ENCODE measurements around the gene DMXL2.
"Not testable (repeated sequence)": the region's sequence is repeated elsewhere in the genome, so short reads cannot be mapped to it uniquely, and the experiment has no call there.

DMXL2 gene

DNA sequence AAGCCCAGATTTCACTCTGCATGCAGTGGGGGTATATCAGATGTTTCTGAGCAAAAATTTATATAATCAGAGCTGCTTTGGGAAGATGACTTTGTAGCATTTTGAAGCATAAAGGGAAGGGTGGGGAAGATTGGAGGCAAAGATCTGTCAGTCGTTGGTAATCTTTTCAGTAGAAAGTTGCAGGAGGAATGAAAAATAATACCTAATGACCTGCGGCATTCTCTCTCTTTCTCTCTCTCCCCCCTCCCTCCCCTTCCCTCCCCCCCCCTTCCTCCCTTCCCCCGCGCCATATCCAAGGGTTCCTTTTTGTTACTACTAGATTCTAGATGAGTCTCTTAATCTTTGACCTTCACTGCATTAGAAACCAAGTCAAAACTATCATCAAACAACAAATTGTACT, 1.5 kb upstream of the DMXL2 start:
- no peak for DNase-seq (ENCODE audit: low read depth)

- DNase-seq (ENCODE audit: low read depth) = no peak
Observed at GRCh38 chr15:51623386-51623938, 891 bp upstream of the DMXL2 start.

GRCh38 chr15:51621936-51622603, 501 bp downstream of the DMXL2 start:
- no peak for DNase-seq (ENCODE audit: low read depth)

GRCh38 chr15:51621155-51621765, 1.3 kb downstream of the DMXL2 start:
- DNase-seq (ENCODE audit: low read depth) = no peak

GRCh38 chr15:51620641-51621040, 1.9 kb downstream of the DMXL2 start:
- DNase-seq (ENCODE audit: low read depth) = no peak

- no peak for DNase-seq (ENCODE audit: low read depth)
Observed at GRCh38 chr15:51620122-51620521, 2.4 kb downstream of the DMXL2 start.

GRCh38 chr15:51619331-51620035, 3.1 kb downstream of the DMXL2 start:
- no peak for DNase-seq (ENCODE audit: low read depth)

DNA sequence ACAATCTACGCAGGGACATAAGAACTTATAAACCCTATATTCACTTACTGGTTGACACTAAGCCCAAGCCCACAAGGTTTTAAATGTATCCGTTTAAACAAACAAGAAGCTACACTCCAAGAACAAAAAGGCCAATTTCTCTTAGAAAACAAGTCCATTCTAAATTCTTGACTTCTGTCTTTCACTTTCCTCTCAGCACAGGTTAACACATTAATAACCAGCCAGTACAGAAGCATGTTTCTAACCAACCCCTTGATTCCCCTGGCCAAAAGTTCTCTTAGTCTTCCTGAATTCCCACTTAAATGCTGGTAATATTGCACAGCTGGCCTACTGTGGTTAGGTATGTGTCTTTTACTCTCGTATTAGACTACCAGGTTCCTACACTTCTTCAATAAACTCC, 4.7 kb downstream of the DMXL2 start:
- DNase-seq (ENCODE audit: low read depth) = no peak

DNA sequence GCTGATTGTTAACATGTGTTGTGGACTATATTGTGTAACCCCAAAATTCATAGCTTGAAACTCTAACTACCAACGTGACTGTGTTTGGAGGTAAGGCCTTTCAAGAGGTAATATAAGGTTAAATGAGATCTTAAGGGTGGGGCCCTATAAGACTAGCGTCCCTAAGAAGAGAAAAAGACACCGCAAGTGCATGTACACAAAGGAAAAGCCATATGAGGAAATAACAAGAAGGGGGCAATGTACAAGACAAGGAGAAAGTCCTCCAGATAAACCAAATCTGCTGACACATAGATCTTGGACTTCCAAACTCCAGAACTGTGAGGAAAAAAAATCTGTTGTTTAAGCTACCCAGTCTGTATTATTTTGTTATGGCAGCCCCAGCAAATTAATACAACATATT, 8.6 kb downstream of the DMXL2 start:
- DNase-seq (ENCODE audit: low read depth) = no peak

- DNase-seq (ENCODE audit: low read depth) = not testable (repeated sequence)
Observed at GRCh38 chr15:51612669-51613068, 9.9 kb downstream of the DMXL2 start.

DNA sequence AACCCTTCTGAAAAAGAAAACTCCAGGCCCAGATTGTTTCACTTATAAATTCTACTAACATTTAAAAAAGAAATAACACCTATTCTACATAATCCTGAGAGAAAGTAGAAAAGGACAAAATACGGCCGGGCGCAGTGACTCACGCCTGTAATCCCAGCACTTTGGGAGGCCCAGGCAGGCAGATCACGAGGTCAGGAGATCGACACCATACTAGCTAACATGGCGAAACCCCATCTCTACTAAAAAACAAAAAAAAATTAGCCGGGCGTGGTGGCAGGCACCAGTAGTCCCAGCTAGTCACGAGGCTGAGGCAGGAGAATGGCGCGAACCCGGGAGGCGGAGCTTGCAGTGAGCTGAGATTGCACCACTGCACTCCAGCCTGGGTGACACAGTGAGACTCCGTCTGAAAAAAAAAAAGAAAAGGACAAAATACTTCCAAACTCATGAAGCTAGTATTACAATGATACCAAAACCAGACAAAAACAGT, 19.1 kb downstream of the DMXL2 start:
- DNase-seq (ENCODE audit: low read depth) = not testable (repeated sequence)

- DNase-seq (ENCODE audit: low read depth) = no peak
Observed at GRCh38 chr15:51603002-51603401, 19.6 kb downstream of the DMXL2 start.

DNA sequence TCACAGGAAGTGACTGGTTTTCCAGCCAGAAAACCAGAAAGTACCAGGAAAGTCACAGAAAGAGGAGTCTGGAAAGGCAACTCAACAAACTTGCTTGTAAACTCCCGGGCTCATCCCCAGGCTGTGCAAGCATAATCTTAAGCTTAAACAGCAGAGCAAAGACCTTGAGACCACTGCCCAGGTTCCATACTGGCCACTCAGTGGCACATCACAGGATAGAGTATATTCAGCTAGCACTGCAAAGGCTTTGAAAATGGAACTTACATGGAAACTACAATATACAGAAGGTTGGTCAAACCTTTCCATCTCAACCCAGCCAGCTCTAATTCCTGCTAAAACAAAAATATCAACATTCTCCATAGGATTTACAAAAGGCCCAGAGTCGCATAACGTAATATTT, 20.1 kb downstream of the DMXL2 start:
- no peak for DNase-seq (ENCODE audit: low read depth)

GRCh38 chr15:51601801-51602200, 20.8 kb downstream of the DMXL2 start:
- no peak for DNase-seq (ENCODE audit: low read depth)

GRCh38 chr15:51600114-51600513, 22.5 kb downstream of the DMXL2 start:
- DNase-seq (ENCODE audit: low read depth) = no peak

- no peak for DNase-seq (ENCODE audit: low read depth)
Observed at GRCh38 chr15:51589881-51590568, 32.5 kb downstream of the DMXL2 start.

GRCh38 chr15:51588966-51589365, 33.6 kb downstream of the DMXL2 start:
- DNase-seq (ENCODE audit: low read depth) = no peak

DNA sequence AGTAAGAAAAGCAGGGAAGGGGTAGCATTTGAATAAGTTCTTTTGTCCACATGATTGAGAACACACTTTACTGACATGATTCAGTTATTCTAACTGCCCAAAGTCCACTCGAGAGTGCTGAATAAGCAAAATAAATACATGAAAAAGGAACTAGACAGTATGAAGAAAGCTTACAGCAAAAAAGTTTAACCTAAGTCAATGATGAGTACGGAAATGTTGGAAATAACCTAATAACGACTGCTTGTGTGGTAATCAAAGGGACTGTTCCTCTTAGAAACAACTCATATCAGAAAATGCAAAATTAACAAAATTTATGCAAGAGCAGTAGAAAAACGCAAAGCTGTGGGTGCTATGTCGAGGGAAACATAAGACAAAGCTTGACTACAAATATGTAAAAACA, 36.6 kb downstream of the DMXL2 start:
- DNase-seq (ENCODE audit: low read depth) = no peak

GRCh38 chr15:51580982-51581381, 41.6 kb downstream of the DMXL2 start:
- no peak for DNase-seq (ENCODE audit: low read depth)

GRCh38 chr15:51580385-51580784, 42.2 kb downstream of the DMXL2 start:
- no peak for DNase-seq (ENCODE audit: low read depth)

GRCh38 chr15:51579012-51579411, 43.6 kb downstream of the DMXL2 start:
- no peak for DNase-seq (ENCODE audit: low read depth)

DNA sequence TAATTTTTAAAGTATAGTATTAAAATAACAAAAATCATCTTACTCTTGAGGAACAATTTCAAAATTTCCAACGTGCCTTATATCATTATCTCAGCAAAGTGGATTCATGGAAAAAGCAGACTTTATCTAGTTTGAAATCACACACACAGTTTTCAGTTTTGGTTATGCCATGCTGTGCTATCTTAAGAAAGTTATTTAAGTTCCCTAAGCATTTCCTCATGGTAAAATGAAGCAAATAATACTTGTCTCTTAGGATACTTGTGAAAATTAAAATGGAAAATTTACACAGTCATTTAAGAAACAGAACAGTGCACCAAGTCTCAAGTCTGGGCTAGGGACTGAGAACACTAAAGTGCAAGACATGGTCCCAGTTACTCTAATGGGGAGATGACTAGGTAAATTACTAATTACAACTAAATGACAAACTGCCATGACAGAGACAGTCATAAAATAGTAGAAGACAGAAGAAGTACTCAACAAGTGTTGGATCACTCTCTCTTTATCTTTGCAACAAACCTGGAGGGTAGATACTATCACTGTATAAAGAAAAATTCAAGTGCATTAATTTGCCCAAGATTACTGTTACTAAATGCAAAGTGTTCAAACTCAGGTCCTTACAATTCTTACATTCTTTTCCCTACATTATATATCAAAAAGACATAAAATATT, 44.8 kb downstream of the DMXL2 start:
- no peak for DNase-seq (ENCODE audit: low read depth)
